GM06990 (cell line): ENCODE data around the gene CFAP65.
A peak's percentile ranks its signal among the peaks of the same experiment; 100 is the strongest.

Experiments
- DNase-seq: peaks from one replicate; pipeline ENCODE4 v3.0.0-alpha.2; 2011; ENCODE audit not compliant: insufficient read length; ENCODE audit errors: extremely low read depth
- H3K27me3 ChIP-seq: replicated peaks from 2 replicates; pipeline ENCODE4 v1.6.0; 2011; ENCODE audit warnings: low read length; ENCODE audit not compliant: control insufficient read depth, insufficient read depth
- H3K36me3 ChIP-seq: 2 replicates; pipeline ENCODE4 v1.5.1; 2011; ENCODE audit warnings: low read length; ENCODE audit not compliant: control insufficient read depth, insufficient read depth
- H3K4me3 ChIP-seq: replicated peaks from 2 replicates; pipeline ENCODE4 v1.5.1; 2011; ENCODE audit warnings: low read depth, mild to moderate bottlenecking, control low read depth, low read length
- TF ChIP-seq, protein P1 (sequence below): IDR thresholded peaks from 2 replicates; pipeline ENCODE4 v1.5.1; 2011; ENCODE audit warnings: low read length, control low read depth, mild to moderate bottlenecking, inconsistent platforms; ENCODE audit not compliant: insufficient read depth, poor library complexity, severe bottlenecking

Gene CFAP65

DNA sequence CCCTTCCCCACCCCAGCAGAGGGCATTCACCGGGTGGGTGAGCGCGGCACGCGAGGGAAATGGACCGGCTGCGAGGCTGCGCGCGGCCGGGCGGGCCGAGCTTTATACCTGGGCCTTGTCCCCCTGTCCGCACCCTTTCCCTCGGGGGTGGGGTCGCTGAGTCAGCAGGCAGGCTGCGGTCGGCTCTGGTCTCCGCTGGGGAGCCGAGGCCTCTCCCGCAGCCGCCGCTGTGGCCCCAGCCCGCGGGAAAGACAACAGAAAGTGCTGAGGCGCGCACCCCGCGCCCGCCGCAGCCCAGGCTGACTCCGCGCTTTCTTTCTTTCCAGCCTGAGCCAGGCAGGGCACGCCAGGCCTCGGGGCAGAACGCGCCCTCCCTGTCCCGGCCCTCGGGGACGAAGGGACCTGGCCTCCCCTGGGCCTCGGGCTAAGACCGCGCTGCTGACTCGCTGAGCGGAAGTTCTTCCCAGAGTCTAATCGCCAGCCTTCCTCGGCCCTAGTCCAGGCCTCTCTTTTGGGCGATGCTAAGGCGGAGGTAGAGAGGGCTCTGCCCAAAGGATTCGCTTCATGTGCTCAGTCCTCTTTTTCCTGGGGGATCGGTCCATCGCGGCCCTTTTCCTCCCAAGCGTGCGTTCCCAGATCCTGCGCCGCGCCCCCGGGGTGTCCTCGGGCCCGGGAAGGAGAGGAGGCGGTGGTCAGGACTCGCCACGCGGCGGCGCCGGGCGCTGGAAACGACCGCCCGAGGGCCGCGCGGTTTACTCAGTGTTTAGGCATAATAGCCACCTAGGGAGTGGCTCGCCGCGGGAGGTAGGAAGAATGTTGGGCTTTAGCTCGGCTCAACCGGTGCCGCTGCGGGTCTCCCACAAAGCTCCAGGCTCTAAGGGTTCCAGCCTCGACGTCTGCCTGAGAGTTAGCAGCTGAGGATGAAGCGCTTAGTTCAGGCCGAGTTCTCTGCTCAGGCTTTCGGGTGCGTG lies 47.7 kb downstream of the CFAP65 start, which contains the start of gene CRYBA2:
Gene CRYBA2 (minus strand): TSS at position 78 of the 971 bp plus-strand sequence. CDS start 246 bp downstream, outside the sequence.
- TF ChIP-seq, protein P1, sequence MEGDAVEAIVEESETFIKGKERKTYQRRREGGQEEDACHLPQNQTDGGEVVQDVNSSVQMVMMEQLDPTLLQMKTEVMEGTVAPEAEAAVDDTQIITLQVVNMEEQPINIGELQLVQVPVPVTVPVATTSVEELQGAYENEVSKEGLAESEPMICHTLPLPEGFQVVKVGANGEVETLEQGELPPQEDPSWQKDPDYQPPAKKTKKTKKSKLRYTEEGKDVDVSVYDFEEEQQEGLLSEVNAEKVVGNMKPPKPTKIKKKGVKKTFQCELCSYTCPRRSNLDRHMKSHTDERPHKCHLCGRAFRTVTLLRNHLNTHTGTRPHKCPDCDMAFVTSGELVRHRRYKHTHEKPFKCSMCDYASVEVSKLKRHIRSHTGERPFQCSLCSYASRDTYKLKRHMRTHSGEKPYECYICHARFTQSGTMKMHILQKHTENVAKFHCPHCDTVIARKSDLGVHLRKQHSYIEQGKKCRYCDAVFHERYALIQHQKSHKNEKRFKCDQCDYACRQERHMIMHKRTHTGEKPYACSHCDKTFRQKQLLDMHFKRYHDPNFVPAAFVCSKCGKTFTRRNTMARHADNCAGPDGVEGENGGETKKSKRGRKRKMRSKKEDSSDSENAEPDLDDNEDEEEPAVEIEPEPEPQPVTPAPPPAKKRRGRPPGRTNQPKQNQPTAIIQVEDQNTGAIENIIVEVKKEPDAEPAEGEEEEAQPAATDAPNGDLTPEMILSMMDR = peak; percentile 3
- Histone ChIP-seq H3K36me3 (no peaks in the 10 kb centered on the region), H3K4me3 (peak within 1 kb of the TSS; percentile 16; the same call in 1 of the 2 replicates), H3K27me3 (peaks cover 13% of the 10 kb centered on the region)
- DNase-seq = no peak

DNA sequence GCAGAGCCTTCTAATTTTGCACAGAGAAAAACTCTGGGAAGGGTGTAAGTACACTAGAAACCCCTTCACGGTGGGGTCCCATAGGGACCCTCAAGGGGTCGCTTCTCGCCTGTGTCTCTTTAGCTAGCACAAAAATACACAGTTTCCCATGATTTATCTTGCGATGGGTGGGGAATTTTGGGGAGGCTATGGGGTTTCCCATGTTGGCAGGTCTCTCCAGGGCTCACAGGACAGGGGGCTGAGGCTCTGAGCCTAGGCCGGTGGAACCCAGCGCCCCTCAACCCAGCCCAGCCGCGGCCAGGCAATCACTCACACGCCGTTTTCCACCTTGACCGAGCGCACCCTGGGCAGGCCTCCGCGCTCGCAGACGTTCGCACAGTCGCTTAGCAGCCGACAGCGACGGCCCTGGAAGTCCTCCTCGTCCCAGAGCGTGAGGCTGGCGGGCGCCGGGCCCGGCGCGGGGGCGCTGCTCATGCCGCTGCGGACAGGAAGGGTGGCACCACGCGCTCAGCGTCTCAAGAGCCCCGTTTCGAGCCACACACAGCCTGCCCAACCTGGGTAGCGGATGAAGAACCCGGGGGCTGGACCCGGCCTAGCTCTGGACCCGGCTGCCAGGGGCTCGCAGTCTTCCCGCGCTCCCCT lies 48.5 kb downstream of the CFAP65 start:
- Histone ChIP-seq H3K27me3 (peaks cover 13% of the 10 kb centered on the region), H3K36me3 (no peaks in the 10 kb centered on the region), H3K4me3 (0 out of 2 replicates have a peak overlapping the region, but pooled peaks have one; percentile 16)
- no peak for DNase-seq
- TF ChIP-seq, protein P1 = no peak

DNA sequence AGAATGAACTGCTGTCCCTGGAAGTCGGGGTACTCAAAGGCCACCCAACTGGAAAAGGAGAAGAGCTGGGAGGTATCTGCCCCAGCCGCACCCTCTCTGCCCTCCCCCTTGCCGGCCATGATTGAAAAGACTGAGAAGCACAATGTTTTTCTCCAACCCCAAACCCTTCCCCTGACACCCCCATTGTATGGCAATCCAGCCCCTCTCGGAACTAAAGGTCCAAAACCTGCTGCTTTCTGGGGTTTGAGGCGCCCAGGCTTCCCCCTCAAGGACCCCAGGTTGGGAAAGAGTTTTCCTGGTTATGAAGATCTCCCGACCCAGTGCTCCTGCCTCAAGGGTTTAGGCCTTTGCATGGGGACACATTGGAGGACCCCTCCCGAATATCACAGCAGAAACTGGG lies 49.1 kb downstream of the CFAP65 start:
- DNase-seq = no peak
- Histone ChIP-seq H3K36me3 (no peaks in the 10 kb centered on the region), H3K4me3 (no peak overlapping the region), H3K27me3 (peaks cover 12% of the 10 kb centered on the region)
- TF ChIP-seq, protein P1 = no peak

DNA sequence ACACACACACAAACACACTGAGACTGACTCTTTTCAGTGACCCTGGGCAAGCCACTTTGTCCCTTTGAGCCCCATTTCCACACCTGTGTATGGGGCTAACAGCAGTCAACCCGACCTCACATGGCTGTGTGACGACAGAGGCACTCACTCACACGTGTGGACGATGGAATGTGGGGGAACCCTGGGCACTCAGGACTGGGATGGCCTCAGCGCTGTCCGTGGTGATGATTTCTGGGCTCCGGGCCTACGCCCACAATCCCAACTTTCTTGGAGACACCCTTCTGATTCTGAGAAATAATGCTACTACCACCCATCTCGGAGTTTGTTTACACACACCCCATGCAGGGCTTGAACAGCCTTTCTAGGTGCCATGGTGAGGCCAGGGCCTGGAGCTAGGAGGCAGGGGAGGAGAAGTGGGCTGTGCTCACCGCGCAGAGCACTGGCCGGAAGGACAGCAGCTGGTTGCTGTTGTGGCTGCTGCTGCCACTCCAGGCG lies 49.6 kb downstream of the CFAP65 start:
- Histone ChIP-seq H3K27me3 (peaks cover 11% of the 10 kb centered on the region), H3K36me3 (no peaks in the 10 kb centered on the region), H3K4me3 (no peak overlapping the region)
- no peak for DNase-seq
- TF ChIP-seq, protein P1 = no peak

DNA sequence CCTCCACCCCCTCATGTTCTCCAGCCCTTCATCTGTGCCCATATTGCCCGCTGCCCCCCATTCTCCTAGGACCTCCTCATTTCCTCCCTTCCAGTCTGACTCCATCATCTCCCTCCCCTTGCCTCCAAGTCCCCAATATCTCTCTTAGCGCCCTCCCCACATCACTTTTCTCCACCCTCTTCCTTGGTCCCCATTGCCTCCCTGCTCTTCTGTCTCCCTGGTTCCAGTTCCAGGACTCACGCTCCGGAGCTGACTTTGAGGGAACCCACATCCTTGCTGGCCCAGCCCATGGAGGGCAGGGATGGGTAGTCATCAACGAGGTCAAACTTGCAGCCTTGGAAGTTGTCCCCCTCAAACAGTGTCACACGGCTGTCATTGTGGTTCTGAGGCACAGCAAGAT lies 50.7 kb downstream of the CFAP65 start:
- peaks cover 13% of the 10 kb centered on the region for H3K27me3 ChIP-seq
- TF ChIP-seq, protein P1 = no peak
- DNase-seq = no peak

More for the DNA sequence above, 50.7 kb downstream of the CFAP65 start:
- no peaks in the 10 kb centered on the region for H3K36me3 ChIP-seq
- H3K4me3 ChIP-seq = no peak overlapping the region
